H9 (cell line): ENCODE results near the gene SLC2A9. TPM values are rescaled to one million over a fixed set of nuclear protein-coding genes. Genes with fewer than 3 reads are reported as not detected.

ENCODE experiments used
- DNase-seq: peaks from one replicate; pipeline ENCODE4 v3.0.0-alpha.2; 2017
- H2AFZ ChIP-seq: one replicate; pipeline ENCODE4 v1.6.1; 2013; ENCODE audit warnings: mild to moderate bottlenecking, low read length, control low read depth, moderate library complexity
- H2AK5ac ChIP-seq: 2 replicates; pipeline ENCODE4 v1.6.1; 2013; ENCODE audit warnings: low read length, control low read depth, mixed read lengths; ENCODE audit not compliant: insufficient read length
- H2BK120ac ChIP-seq: one replicate; pipeline ENCODE4 v1.6.1; 2013; ENCODE audit warnings: low read depth, mild to moderate bottlenecking, low read length, control low read depth, inconsistent platforms; ENCODE audit not compliant: poor library complexity, severe bottlenecking
- H2BK12ac ChIP-seq: 2 replicates; pipeline ENCODE4 v1.6.1; 2013; ENCODE audit warnings: low read length, control low read depth, mixed read lengths, low read depth; ENCODE audit not compliant: insufficient read length
- H2BK15ac ChIP-seq: 2 replicates; pipeline ENCODE4 v1.6.1; 2013; ENCODE audit warnings: low read depth, low read length, control low read depth
- H2BK20ac ChIP-seq: one replicate; pipeline ENCODE4 v1.6.1; 2013; ENCODE audit warnings: low read depth, mild to moderate bottlenecking, low read length, control low read depth, inconsistent platforms; ENCODE audit not compliant: poor library complexity, severe bottlenecking
- H2BK5ac ChIP-seq: 2 replicates; pipeline ENCODE4 v1.6.1; 2013; ENCODE audit warnings: low read length, control low read depth, mixed read lengths; ENCODE audit not compliant: insufficient read length
- H3K14ac ChIP-seq: 2 replicates; pipeline ENCODE4 v1.6.1; 2013; ENCODE audit warnings: low read length, control low read depth; ENCODE audit not compliant: insufficient read depth
- H3K18ac ChIP-seq: 2 replicates; pipeline ENCODE4 v1.6.1; 2013; ENCODE audit warnings: low read depth, mild to moderate bottlenecking, mixed read lengths, low read length, control low read depth; ENCODE audit not compliant: insufficient read length
- H3K23ac ChIP-seq: 2 replicates; pipeline ENCODE4 v1.6.1; 2013; ENCODE audit warnings: low read length, control low read depth, mixed read lengths, low read depth; ENCODE audit not compliant: insufficient read length
- H3K23me2 ChIP-seq: 2 replicates; pipeline ENCODE4 v1.6.1; 2013; ENCODE audit warnings: low read depth, mild to moderate bottlenecking, mixed read lengths, low read length, control low read depth; ENCODE audit not compliant: insufficient read length, poor library complexity, severe bottlenecking
- H3K27ac ChIP-seq: 2 replicates; pipeline ENCODE4 v1.5.1; 2013; ENCODE audit warnings: low read length, control low read depth, mixed read lengths, low read depth; ENCODE audit not compliant: insufficient read length
- H3K27me3 ChIP-seq: 2 replicates; pipeline ENCODE4 v1.6.1; 2013; ENCODE audit warnings: low read length, control low read depth, inconsistent platforms; ENCODE audit not compliant: insufficient read depth
- H3K4ac ChIP-seq: 2 replicates; pipeline ENCODE4 v1.6.1; 2013; ENCODE audit warnings: low read depth, mild to moderate bottlenecking, control low read depth, inconsistent platforms, low read length, moderate library complexity
- H3K4me1 ChIP-seq: 2 replicates; pipeline ENCODE4 v1.6.1; 2013; ENCODE audit warnings: low read length, control low read depth, inconsistent platforms; ENCODE audit not compliant: insufficient read depth
- H3K4me2 ChIP-seq: 2 replicates; pipeline ENCODE4 v1.6.1; 2013; ENCODE audit warnings: low read length, control low read depth, mixed read lengths; ENCODE audit not compliant: insufficient read length, insufficient read depth
- H3K56ac ChIP-seq: 2 replicates; pipeline ENCODE4 v1.6.1; 2013; ENCODE audit warnings: low read depth, mild to moderate bottlenecking, mixed read lengths, low read length, control low read depth; ENCODE audit not compliant: insufficient read length
- H3K79me1 ChIP-seq: 2 replicates; pipeline ENCODE4 v1.6.1; 2013; ENCODE audit warnings: low read depth, mild to moderate bottlenecking, moderate library complexity, low read length, control low read depth, inconsistent platforms; ENCODE audit not compliant: insufficient read depth, poor library complexity, severe bottlenecking
- H3K79me2 ChIP-seq: 2 replicates; pipeline ENCODE4 v1.6.1; 2013; ENCODE audit warnings: low read length, control low read depth, inconsistent platforms; ENCODE audit not compliant: insufficient read depth
- H3K9ac ChIP-seq: 2 replicates; pipeline ENCODE4 v1.6.1; 2013; ENCODE audit warnings: low read length, control low read depth, mixed read lengths; ENCODE audit not compliant: insufficient read length; ENCODE audit errors: extremely low read depth
- H3K9me3 ChIP-seq: one replicate; pipeline ENCODE4 v1.6.1; 2013; ENCODE audit warnings: low read depth, low read length, inconsistent platforms; ENCODE audit not compliant: control insufficient read depth
- H3T11ph ChIP-seq: one replicate; pipeline ENCODE4 v1.6.1; 2013; ENCODE audit warnings: mild to moderate bottlenecking, low read length, control low read depth, inconsistent platforms
- H4K20me1 ChIP-seq: one replicate; pipeline ENCODE4 v1.6.1; 2013; ENCODE audit not compliant: control insufficient read depth, insufficient read length, insufficient read depth
- H4K5ac ChIP-seq: 2 replicates; pipeline ENCODE4 v1.6.1; 2013; ENCODE audit warnings: low read depth, mild to moderate bottlenecking, mixed read lengths, low read length, control low read depth; ENCODE audit not compliant: insufficient read length
- H4K8ac ChIP-seq: replicated peaks from 2 replicates; pipeline ENCODE4 v1.6.1; 2013; ENCODE audit warnings: low read length, control low read depth, mixed read lengths, low read depth; ENCODE audit not compliant: insufficient read length
- H4K91ac ChIP-seq: 2 replicates; pipeline ENCODE4 v1.6.1; 2013; ENCODE audit warnings: low read depth, mild to moderate bottlenecking, moderate library complexity, mixed read lengths, low read length, control low read depth; ENCODE audit not compliant: insufficient read length
- H3K27ac Mint-ChIP-seq, 3 experiments: 2 replicates in 2 of 3; 3 replicates in 1 of 3; pipeline ENCODE4 v1.8.0; 2020 to 2021; ENCODE audit warnings: mixed read lengths in 3 of 3, mild to moderate bottlenecking in 1 of 3, moderate library complexity in 1 of 3
- H3K27me3 Mint-ChIP-seq: 2 replicates; pipeline ENCODE4 v1.8.0; 2021; ENCODE audit warnings: low read depth, mild to moderate bottlenecking, moderate library complexity, mixed read lengths
- H3K36me3 Mint-ChIP-seq, 3 experiments: 2 replicates in 2 of 3; 3 replicates in 1 of 3; pipeline ENCODE4 v1.8.0; 2020 to 2021; ENCODE audit warnings: low read depth in 3 of 3, mixed read lengths in 3 of 3; ENCODE audit not compliant: insufficient read depth in 1 of 3
- H3K4me1 Mint-ChIP-seq, 2 experiments: 2 replicates each; pipeline ENCODE4 v1.8.0; 2020; ENCODE audit warnings: mixed read lengths in 2 of 2
- H3K4me3 Mint-ChIP-seq, 2 experiments: 2 replicates in 1 of 2; 3 replicates in 1 of 2; pipeline ENCODE4 v1.8.0; 2020 to 2021; ENCODE audit warnings: mild to moderate bottlenecking in 2 of 2, mixed read lengths in 2 of 2, moderate library complexity in 1 of 2
- H3K9me3 Mint-ChIP-seq, 2 experiments: 2 replicates in 1 of 2; 3 replicates in 1 of 2; pipeline ENCODE4 v1.8.0; 2020; ENCODE audit warnings: mild to moderate bottlenecking in 2 of 2, mixed read lengths in 2 of 2, moderate library complexity in 1 of 2
- WGBS: extraction: QIAGEN DNeasy Blood & Tissue Kit; methylation state at CpG from one replicate; pipeline ENCODE4 v1.1.7; 2013; ENCODE audit warnings: missing lambda C conversion rate, low lambda C conversion rate, mixed read lengths; ENCODE audit not compliant: insufficient read length; ENCODE audit errors: extremely low coverage; 5-methylcytosine and 5-hydroxymethylcytosine counted together
- total RNA-seq: library from RNA; stranded (reverse); gene quantifications from 2 replicates; pipeline ENCODE4 v1.2.1, GENCODE V29; 2021
- TF ChIP-seq, protein P1 (sequence below): fragments of 200-600 bp; sonication (generic); conservative IDR thresholded peaks from 3 replicates; pipeline ENCODE4 v1.8.0; 2021; ENCODE audit warnings: antibody characterized with exemption, mild to moderate bottlenecking

Gene SLC2A9
- total RNA-seq, 1 experiment from 2014 or later = 0.79 TPM

DNA sequence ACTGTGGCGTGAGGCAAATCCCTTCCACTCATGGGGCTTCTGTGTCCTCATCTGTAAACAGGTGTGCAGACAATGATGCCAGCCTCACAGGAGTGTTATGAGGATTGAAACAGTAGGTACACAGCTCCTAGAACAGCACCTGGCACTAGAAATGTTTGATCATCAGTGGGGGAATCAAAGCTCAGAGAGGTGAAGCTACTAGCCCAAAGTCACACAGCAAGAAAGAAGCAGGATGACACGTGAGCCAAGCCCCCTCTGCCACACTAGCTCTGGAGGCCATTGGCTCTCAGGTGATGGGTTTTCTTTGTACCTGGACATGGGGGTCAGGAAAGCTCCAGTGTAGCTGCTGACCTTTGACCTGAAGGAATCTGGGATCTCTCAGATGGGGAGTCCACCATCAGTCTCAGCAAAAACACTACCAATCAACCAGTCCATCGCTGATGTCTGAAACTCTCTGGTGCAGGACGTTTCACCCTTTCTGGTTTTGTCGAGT lies 13.4 kb upstream of the SLC2A9 start:
- Histone ChIP-seq H2BK120ac (no peak overlapping the region), H2BK5ac (no peak overlapping the region), H4K91ac (no peak overlapping the region), H3K27me3 (no peaks in the 10 kb centered on the region), H2BK15ac (no peak overlapping the region), H2AK5ac (no peak overlapping the region), H3K4me2 (no peak overlapping the region), H4K8ac (no peak overlapping the region), H3K23ac (no peak overlapping the region), H2BK20ac (no peak overlapping the region), H4K5ac (no peak overlapping the region), H3T11ph (no peak overlapping the region), H3K14ac (no peak overlapping the region), H3K27ac (no peak overlapping the region), H3K23me2 (no peaks in the 10 kb centered on the region), H3K79me1 (no peaks in the 10 kb centered on the region), H3K56ac (no peak overlapping the region), H4K20me1 (no peaks in the 10 kb centered on the region), H3K4me1 (no peaks in the 10 kb centered on the region), H3K18ac (no peak overlapping the region), H3K9ac (no peak overlapping the region), H2AFZ (no peak overlapping the region), H3K4ac (no peak overlapping the region), H2BK12ac (no peak overlapping the region), H3K79me2 (no peaks in the 10 kb centered on the region), H3K9me3 (no peaks in the 10 kb centered on the region)
- Mint-ChIP-seq H3K4me1 (peaks cover 12 to 20% of the 10 kb centered on the region in 2 experiments), H3K27me3 (peaks cover 13% of the 10 kb centered on the region), H3K27ac (no peak overlapping the region; a peak in 1 of 7 replicates), H3K36me3 (no peaks in the 10 kb centered on the region), H3K9me3 (no peaks in the 10 kb centered on the region), H3K4me3 (no peak overlapping the region)
- TF ChIP-seq, protein P1, sequence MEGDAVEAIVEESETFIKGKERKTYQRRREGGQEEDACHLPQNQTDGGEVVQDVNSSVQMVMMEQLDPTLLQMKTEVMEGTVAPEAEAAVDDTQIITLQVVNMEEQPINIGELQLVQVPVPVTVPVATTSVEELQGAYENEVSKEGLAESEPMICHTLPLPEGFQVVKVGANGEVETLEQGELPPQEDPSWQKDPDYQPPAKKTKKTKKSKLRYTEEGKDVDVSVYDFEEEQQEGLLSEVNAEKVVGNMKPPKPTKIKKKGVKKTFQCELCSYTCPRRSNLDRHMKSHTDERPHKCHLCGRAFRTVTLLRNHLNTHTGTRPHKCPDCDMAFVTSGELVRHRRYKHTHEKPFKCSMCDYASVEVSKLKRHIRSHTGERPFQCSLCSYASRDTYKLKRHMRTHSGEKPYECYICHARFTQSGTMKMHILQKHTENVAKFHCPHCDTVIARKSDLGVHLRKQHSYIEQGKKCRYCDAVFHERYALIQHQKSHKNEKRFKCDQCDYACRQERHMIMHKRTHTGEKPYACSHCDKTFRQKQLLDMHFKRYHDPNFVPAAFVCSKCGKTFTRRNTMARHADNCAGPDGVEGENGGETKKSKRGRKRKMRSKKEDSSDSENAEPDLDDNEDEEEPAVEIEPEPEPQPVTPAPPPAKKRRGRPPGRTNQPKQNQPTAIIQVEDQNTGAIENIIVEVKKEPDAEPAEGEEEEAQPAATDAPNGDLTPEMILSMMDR = no peak
- WGBS = no CpG with 5 or more reads among the region's 5 CpGs
- DNase-seq = no peak
